Natural killer cell (primary cell): ENCODE measurements around the gene KCNE5. TPM values are rescaled to one million over a fixed set of nuclear protein-coding genes. Genes with fewer than 3 reads are reported as not detected.
"Not testable (repeated sequence)": the region's sequence is repeated elsewhere in the genome, so short reads cannot be mapped to it uniquely, and the experiment has no call there.

Experiments used
- ATAC-seq, 3 donors: fragments of 150-1000 bp in 2 of 3; fragments of 200-7000 bp in 1 of 3; cut with Tn5 transposase; 1 replicate in 1 of 3; 2 replicates in 2 of 3; pipeline ENCODE4 v1.10.0; 2021; ENCODE audit warnings: mild to moderate bottlenecking in 2 of 3, moderate library complexity in 2 of 3
- DNase-seq, 2 donors: peaks; one replicate each; pipeline versions ENCODE4 v3.0.0 to v3.0.0-alpha.2; 2013 to 2021; ENCODE audit warnings: mixed read lengths in 1 of 2
- H3K27ac ChIP-seq: one replicate; pipeline ENCODE4 v1.5.1; 2013; ENCODE audit warnings: mild to moderate bottlenecking, low read length
- H3K27me3 ChIP-seq: one replicate; pipeline ENCODE4 v1.6.1; 2013; ENCODE audit warnings: low read length; ENCODE audit not compliant: control insufficient read depth, insufficient read depth
- H3K36me3 ChIP-seq: one replicate; pipeline ENCODE4 v1.6.1; 2013; ENCODE audit warnings: low read length; ENCODE audit not compliant: control insufficient read depth, insufficient read depth
- H3K4me1 ChIP-seq: one replicate; pipeline ENCODE4 v1.6.1; 2013; ENCODE audit warnings: low read length; ENCODE audit not compliant: control insufficient read depth, insufficient read depth
- H3K4me3 ChIP-seq: one replicate; pipeline ENCODE4 v1.5.1; 2013; ENCODE audit warnings: low read length
- H3K9me3 ChIP-seq: one replicate; pipeline ENCODE4 v1.6.1; 2013; ENCODE audit warnings: low read length; ENCODE audit not compliant: control insufficient read depth, insufficient read depth
- H3K27ac Mint-ChIP-seq, 2 donors: one replicate each; pipeline ENCODE4 v1.8.0; 2022; ENCODE audit warnings: mild to moderate bottlenecking in 2 of 2, mixed read lengths in 2 of 2, moderate library complexity in 1 of 2
- H3K27me3 Mint-ChIP-seq, 2 donors: one replicate each; pipeline ENCODE4 v1.8.0; 2022; ENCODE audit warnings: low read depth in 2 of 2, mixed read lengths in 2 of 2
- H3K36me3 Mint-ChIP-seq: one replicate; pipeline ENCODE4 v1.8.0; 2022; ENCODE audit warnings: mixed read lengths
- H3K4me1 Mint-ChIP-seq, 2 donors: one replicate each; pipeline ENCODE4 v1.8.0; 2022; ENCODE audit warnings: mixed read lengths in 2 of 2
- H3K4me3 Mint-ChIP-seq: one replicate; pipeline ENCODE4 v1.8.0; 2022; ENCODE audit warnings: mild to moderate bottlenecking, moderate library complexity, mixed read lengths
- H3K9me3 Mint-ChIP-seq, 2 donors: one replicate each; pipeline ENCODE4 v1.8.0; 2022; ENCODE audit warnings: mixed read lengths in 2 of 2
- WGBS: methylation state at CpG from one replicate; pipeline ENCODE4 v1.1.7; 2013; ENCODE audit warnings: missing lambda C conversion rate; ENCODE audit not compliant: insufficient coverage; 5-methylcytosine and 5-hydroxymethylcytosine counted together
- intact Hi-C: fragments of 100-400 bp; cut with micrococcal nuclease; formaldehyde crosslinking; loops from one replicate; pipeline ENCODE4 v1.14.2; 2022
- total RNA-seq, 4 donors: library from RNA; stranded (reverse); fragments of 120-200 nt in 1 of 4; gene quantifications; one replicate each; pipeline versions ENCODE4 v1.2.3 to v1.2.4, GENCODE V29; 2013 to 2022
- TF ChIP-seq, protein P1 (sequence below): fragments of 200-600 bp; IDR thresholded peaks from one replicate; pipeline ENCODE4 v1.8.0; 2022; ENCODE audit warnings: antibody characterized with exemption

KCNE5 gene
- total RNA-seq, 3 donors from 2014 or later (not counting 1 experiment from before 2014, with no cell fraction given): 0.47 to 1.1 (median 1.1) TPM

DNA sequence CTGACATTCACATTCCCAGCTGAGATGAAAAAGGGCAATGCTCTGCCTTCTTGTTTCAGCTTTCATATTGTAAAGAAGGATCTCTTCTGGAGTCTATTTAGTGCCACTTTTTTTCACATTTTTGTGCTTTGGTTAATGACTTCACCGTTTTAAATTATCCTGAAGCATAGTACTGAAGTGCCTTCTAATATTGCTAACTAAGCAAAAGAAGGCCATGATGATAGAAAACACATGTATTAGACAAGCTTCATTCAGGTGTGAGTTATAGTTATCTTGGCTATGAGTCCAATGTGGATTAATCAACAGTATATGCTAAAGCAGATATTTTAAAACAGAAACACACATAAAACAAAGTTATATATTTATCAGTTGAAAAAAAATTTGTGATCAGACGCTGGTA is 47.9 kb downstream of the KCNE5 start:
- Mint-ChIP-seq H3K27ac (no peak overlapping the region), H3K27me3 (peaks cover 2 to 16% of the 10 kb centered on the region in 2 donors), H3K36me3 (no peaks in the 10 kb centered on the region), H3K9me3 (no peaks in the 10 kb centered on the region), H3K4me3 (no peak overlapping the region), H3K4me1 (no peaks in the 10 kb centered on the region)
- H3K27ac ChIP-seq: no peak overlapping the region
- no peak overlapping the region for H3K4me3 ChIP-seq
- ATAC-seq: no peak
- H3K27me3 ChIP-seq: no peaks in the 10 kb centered on the region
- H3K4me1 ChIP-seq: no peaks in the 10 kb centered on the region
- TF ChIP-seq, protein P1, sequence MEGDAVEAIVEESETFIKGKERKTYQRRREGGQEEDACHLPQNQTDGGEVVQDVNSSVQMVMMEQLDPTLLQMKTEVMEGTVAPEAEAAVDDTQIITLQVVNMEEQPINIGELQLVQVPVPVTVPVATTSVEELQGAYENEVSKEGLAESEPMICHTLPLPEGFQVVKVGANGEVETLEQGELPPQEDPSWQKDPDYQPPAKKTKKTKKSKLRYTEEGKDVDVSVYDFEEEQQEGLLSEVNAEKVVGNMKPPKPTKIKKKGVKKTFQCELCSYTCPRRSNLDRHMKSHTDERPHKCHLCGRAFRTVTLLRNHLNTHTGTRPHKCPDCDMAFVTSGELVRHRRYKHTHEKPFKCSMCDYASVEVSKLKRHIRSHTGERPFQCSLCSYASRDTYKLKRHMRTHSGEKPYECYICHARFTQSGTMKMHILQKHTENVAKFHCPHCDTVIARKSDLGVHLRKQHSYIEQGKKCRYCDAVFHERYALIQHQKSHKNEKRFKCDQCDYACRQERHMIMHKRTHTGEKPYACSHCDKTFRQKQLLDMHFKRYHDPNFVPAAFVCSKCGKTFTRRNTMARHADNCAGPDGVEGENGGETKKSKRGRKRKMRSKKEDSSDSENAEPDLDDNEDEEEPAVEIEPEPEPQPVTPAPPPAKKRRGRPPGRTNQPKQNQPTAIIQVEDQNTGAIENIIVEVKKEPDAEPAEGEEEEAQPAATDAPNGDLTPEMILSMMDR: no peak
- WGBS: no CpG with 5 or more reads among the region's 2 CpGs
- H3K9me3 ChIP-seq: no peaks in the 10 kb centered on the region
- H3K36me3 ChIP-seq: no peaks in the 10 kb centered on the region
- DNase-seq: no peak
- intact Hi-C loops: no loop called here

- H3K27ac Mint-ChIP-seq, H3K27me3 ChIP-seq, intact Hi-C loops, H3K27ac ChIP-seq, H3K4me3 ChIP-seq, H3K9me3 ChIP-seq, H3K9me3 Mint-ChIP-seq, H3K36me3 ChIP-seq, ATAC-seq, H3K4me1 ChIP-seq, DNase-seq, H3K4me1 Mint-ChIP-seq, H3K4me3 Mint-ChIP-seq, H3K36me3 Mint-ChIP-seq: not testable (repeated sequence)
- 100% methylated on average over 1 of the region's 4 CpGs for WGBS
- peaks cover 2 to 12% of the 10 kb centered on the region in 2 donors for H3K27me3 Mint-ChIP-seq
Observed at GRCh38 chrX:109576083-109576482, 48.9 kb downstream of the KCNE5 start.

Other genes with a start within 250 kb of the KCNE5 start
- not detected for gene GUCY2F, start 143.1 kb downstream of the KCNE5 start, total RNA-seq
- 10 to 100 TPM; 12.0 to 21.6 (median 12.5) TPM for gene NXT2, start 88.3 kb downstream of the KCNE5 start, total RNA-seq
- gene ACSL4, start 108.1 kb upstream of the KCNE5 start, total RNA-seq: 10 to 100 TPM; 19.8 to 28.4 (median 21.7) TPM